BE2C (cell line): ENCODE results near the gene SEMA4D.

Experiments used
- DNase-seq: peaks from one replicate; pipeline ENCODE4 v3.0.0-alpha.2; 2020
- H3K27me3 ChIP-seq: fragments of 250-450 bp; sonication (Bioruptor Pico); 2 replicates; pipeline ENCODE4 v1.5.1; 2020; ENCODE audit warnings: mild to moderate bottlenecking
- H3K36me3 ChIP-seq: fragments of 250-450 bp; sonication (Bioruptor Pico); 2 replicates; pipeline ENCODE4 v1.5.1; 2020; ENCODE audit warnings: mild to moderate bottlenecking
- H3K4me1 ChIP-seq: fragments of 250-450 bp; sonication (Bioruptor Pico); 2 replicates; pipeline ENCODE4 v1.5.1; 2020
- H3K4me3 ChIP-seq: 2 replicates; pipeline ENCODE4 v1.5.1; 2011; ENCODE audit warnings: low read depth, low read length
- H3K9me3 ChIP-seq: fragments of 250-450 bp; sonication (Bioruptor Pico); 2 replicates; pipeline ENCODE4 v1.5.1; 2020
- TF ChIP-seq, protein P1 (sequence below): IDR thresholded peaks from 2 replicates; pipeline ENCODE4 v1.5.1; 2012; ENCODE audit warnings: mild to moderate bottlenecking, low read depth, low read length

SEMA4D gene

GRCh38 chr9:89440548-89440947 lies 57.4 kb downstream of the SEMA4D start:
- H3K27me3 ChIP-seq = no peaks in the 10 kb centered on the region
- H3K4me3 ChIP-seq = no peak overlapping the region
- no peak for DNase-seq
- H3K4me1 ChIP-seq = no peaks in the 10 kb centered on the region
- TF ChIP-seq, protein P1, sequence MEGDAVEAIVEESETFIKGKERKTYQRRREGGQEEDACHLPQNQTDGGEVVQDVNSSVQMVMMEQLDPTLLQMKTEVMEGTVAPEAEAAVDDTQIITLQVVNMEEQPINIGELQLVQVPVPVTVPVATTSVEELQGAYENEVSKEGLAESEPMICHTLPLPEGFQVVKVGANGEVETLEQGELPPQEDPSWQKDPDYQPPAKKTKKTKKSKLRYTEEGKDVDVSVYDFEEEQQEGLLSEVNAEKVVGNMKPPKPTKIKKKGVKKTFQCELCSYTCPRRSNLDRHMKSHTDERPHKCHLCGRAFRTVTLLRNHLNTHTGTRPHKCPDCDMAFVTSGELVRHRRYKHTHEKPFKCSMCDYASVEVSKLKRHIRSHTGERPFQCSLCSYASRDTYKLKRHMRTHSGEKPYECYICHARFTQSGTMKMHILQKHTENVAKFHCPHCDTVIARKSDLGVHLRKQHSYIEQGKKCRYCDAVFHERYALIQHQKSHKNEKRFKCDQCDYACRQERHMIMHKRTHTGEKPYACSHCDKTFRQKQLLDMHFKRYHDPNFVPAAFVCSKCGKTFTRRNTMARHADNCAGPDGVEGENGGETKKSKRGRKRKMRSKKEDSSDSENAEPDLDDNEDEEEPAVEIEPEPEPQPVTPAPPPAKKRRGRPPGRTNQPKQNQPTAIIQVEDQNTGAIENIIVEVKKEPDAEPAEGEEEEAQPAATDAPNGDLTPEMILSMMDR = no peak
- no peaks in the 10 kb centered on the region for H3K36me3 ChIP-seq
- no peaks in the 10 kb centered on the region for H3K9me3 ChIP-seq

DNA sequence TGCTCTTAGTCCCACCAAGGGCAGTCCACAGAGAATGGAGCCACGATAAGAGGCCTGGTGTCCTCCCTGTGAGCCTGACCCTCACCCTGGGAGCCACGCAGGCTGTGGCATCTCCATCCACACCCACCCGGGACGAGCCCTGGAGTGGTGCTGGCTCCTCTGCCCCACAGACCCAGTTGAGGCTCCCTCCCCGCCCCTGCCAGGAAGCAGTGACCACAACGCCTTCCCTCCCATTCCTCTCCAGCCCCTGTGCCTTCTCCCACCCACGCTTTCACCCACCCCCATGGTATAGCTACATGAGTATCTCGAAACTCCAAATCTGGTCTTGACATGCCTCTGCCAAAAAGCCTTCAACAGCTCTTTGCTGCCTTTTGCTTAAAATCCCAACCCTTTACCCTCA lies 57.9 kb downstream of the SEMA4D start:
- Histone ChIP-seq H3K27me3 (no peaks in the 10 kb centered on the region), H3K9me3 (no peaks in the 10 kb centered on the region), H3K36me3 (no peaks in the 10 kb centered on the region), H3K4me1 (no peaks in the 10 kb centered on the region), H3K4me3 (no peak overlapping the region)
- TF ChIP-seq, protein P1 = no peak
- no peak for DNase-seq

- TF ChIP-seq, protein P1 = no peak
- no peaks in the 10 kb centered on the region for H3K9me3 ChIP-seq
- H3K36me3 ChIP-seq = no peaks in the 10 kb centered on the region
- H3K4me1 ChIP-seq = no peaks in the 10 kb centered on the region
- H3K27me3 ChIP-seq = no peaks in the 10 kb centered on the region
- DNase-seq = no peak
- no peak overlapping the region for H3K4me3 ChIP-seq
Measured at GRCh38 chr9:89439571-89439970, 58.3 kb downstream of the SEMA4D start.

- Histone ChIP-seq H3K4me3 (no peak overlapping the region), H3K4me1 (no peaks in the 10 kb centered on the region), H3K36me3 (no peaks in the 10 kb centered on the region), H3K27me3 (no peaks in the 10 kb centered on the region), H3K9me3 (no peaks in the 10 kb centered on the region)
- DNase-seq = no peak
- TF ChIP-seq, protein P1 = no peak
Measured at GRCh38 chr9:89438194-89438593, 59.7 kb downstream of the SEMA4D start.

- TF ChIP-seq, protein P1 = no peak
- DNase-seq = no peak
- H3K9me3 ChIP-seq = no peaks in the 10 kb centered on the region
- no peaks in the 10 kb centered on the region for H3K36me3 ChIP-seq
- H3K4me1 ChIP-seq = no peaks in the 10 kb centered on the region
- no peaks in the 10 kb centered on the region for H3K27me3 ChIP-seq
- no peak overlapping the region for H3K4me3 ChIP-seq
Measured at GRCh38 chr9:89437772-89438171, 60.1 kb downstream of the SEMA4D start.

- TF ChIP-seq, protein P1 = no peak
- DNase-seq = no peak
- Histone ChIP-seq H3K36me3 (no peaks in the 10 kb centered on the region), H3K27me3 (no peaks in the 10 kb centered on the region), H3K9me3 (no peaks in the 10 kb centered on the region), H3K4me1 (no peaks in the 10 kb centered on the region), H3K4me3 (no peak overlapping the region)
Measured at GRCh38 chr9:89436963-89437625, 60.8 kb downstream of the SEMA4D start.
